ENCODE measurements around the gene BBX.
A peak's percentile ranks its signal among the peaks of the same experiment; 100 is the strongest.

The BBX gene

DNA sequence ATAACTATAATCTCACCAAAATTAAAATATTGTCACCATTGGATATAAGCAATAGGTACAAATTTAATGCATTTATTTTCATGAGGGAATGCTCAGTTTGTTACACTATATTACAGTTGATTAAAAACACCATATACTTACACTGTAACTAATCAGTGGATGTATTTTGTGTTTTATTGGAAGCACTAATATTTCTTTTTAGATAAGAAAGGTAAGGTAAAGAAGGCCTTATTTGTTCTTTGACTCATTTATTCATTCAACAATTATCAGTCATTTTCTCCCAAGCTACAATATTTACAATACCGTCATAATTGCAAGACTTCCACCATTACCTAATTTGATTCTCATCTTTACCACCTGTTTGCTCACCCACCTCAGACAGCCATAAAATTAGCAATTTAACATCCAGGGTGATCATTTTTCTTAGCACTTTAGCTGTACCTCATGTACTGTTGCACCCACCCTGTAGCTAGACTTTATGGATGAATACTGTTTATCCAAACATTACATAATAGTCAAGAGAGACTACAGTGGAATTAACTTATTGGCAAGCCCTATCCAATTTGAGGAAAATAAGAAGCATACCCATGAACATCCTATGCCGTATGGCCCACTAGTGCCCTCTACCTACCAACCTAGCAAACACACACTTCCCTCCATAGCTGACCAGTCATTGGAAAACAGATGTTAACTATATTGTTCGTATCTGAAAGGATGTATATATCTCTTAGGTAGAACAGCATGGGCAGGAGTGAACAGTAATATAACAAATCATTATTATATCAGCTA is 229.6 kb downstream of the BBX start:
- peak; percentile 49 for DNase-seq (ENCODE audit: low read depth)

DNA sequence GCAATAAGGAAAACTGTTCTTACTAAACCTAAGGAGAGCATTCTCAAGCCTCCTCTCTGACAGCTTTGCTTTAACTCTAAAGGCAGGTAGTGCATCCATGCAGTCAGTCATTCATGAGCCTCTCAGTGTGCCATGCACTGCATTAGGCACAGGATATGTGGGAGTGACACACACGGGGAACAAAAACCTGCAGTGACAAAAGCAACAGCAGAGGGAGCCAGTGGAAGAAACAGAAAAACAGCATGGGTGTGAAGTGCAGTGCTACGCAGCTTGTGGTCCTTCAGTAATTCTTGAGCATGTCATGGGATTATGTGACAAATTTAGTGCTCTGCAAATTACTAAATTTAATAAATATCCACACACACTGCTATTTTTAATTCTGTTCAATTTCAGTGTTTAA is 230.7 kb downstream of the BBX start:
- DNase-seq (ENCODE audit: low read depth) = peak; percentile 62

DNA sequence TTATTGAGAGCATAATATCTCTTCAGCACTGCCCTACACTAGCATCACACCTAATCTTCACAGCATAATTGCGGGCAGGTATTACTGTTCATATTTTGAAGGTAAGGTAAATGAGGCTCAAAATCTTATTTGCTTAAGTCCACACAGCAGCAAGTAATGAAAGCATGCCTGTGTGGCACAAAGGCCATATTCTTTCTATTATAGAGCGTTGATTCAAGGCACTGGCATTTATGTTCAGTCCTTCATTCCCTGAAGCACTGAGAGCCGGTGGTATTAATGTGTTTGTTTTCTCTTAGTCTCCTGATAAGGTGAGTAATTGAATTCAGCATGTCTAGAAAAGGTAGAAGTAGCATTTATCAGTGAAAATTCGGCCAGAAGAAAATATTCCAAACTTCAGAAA is 231.2 kb downstream of the BBX start:
- no peak for DNase-seq (ENCODE audit: low read depth)

DNA sequence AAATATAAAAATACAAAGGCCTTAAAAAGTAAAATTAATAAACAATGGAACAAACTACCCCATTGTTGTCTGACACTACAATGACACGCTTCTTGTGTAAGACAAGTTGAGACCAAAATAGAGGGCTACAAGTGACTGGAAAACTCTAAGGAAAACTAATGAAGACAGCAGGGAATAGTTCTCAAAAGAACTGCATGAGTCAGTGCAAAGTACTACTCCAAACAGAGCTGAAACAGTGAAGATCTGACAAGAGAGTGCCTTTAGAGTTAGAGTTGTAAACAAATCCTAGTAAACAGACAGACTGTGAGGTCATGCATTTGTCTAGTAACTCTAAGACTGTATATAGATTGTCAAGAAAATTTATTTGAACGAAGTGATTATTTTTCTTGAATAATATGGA is 233.9 kb downstream of the BBX start:
- no peak for DNase-seq (ENCODE audit: low read depth)

- no peak for DNase-seq (ENCODE audit: low read depth)
These were observed 234.4 kb downstream of the BBX start for GRCh38 chr3:107757140-107757539.

- no peak for DNase-seq (ENCODE audit: low read depth)
These were observed 237.4 kb downstream of the BBX start for GRCh38 chr3:107760144-107760543.

GRCh38 chr3:107761391-107761790 is 238.6 kb downstream of the BBX start:
- no peak for DNase-seq (ENCODE audit: low read depth)

DNA sequence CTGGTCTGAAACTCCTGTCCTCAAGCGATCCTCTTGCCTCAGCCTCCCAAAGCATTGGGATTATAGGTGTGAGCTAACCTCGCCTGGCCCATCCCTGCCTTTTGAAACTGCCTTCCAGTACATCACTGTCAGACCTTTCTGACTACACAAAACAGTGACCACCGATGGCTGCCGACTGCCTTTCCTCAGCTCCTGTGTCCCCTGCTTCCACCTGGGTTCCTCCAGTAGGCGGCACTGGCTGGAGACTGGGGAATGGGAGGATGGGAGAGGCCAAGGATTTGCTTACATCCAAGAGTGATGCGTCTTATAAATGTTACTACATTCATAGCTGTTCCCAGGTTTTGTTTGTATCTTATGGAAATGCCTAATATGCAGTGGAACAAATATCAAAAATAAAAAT is 242.8 kb downstream of the BBX start:
- no peak for DNase-seq (ENCODE audit: low read depth)

- DNase-seq (ENCODE audit: low read depth) = no peak
These were observed 245.3 kb downstream of the BBX start for GRCh38 chr3:107767897-107768605.

DNA sequence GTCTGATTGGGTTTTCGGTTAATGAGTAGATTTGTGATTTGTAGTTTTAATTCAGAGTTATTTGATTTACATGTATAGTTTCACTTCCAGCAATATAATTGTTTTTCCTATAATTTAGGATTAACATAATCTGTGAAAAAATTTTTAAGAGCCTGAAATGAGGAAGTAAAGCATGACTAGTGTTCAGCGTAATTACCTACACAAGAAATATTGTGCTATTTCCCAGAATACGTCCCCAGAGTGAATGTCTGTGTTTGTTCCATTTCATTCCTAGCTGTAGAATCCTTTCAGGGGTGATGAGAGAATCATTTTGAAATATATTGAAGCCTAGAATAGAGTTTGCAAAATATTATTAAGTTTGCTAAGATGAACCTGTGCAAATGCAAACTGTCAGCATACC is 247.1 kb downstream of the BBX start:
- DNase-seq (ENCODE audit: low read depth) = no peak

DNA sequence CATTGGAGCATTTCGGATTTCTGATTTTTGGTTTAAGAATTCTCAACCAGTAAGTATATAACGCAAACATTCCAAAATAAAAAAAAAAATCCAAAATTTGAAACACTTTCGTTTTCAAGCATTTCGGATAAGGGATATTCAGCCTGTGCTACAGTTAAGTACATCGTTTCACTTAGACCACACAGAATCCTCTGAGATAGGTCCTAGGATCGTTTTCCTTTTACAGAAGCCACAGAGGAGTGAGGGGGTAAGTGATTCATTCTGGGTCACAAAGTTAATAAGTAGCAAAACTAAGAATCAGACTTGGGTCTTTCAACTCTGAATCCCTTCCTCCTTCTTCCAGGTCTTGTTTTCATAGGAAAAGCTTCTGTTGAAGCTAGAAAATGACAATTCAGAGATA is 249.3 kb downstream of the BBX start:
- DNase-seq (ENCODE audit: low read depth) = no peak

GRCh38 chr3:107775974-107776373 is 253.2 kb downstream of the BBX start:
- DNase-seq (ENCODE audit: low read depth) = no peak

DNA sequence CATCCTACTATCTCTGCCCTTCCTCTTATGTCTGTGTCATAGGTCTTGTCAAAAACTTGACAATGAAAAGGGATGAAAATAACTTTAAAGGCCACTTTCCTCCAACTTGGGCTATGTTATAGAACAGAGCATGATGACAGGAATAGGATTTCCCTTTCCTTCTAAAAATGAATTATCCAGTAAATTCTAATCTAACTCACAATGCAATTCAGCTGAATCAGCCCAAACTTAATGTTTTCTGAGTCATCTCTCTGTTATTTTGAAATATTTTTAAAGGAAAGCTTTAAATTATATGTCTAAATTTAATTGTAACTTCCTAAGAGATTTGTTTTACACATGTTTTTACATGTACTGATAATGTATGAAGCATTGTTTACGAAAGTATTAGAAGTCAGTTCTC is 258.5 kb downstream of the BBX start:
- peak; percentile 6 for DNase-seq (ENCODE audit: low read depth)

GRCh38 chr3:107782054-107782453 is 259.3 kb downstream of the BBX start:
- DNase-seq (ENCODE audit: low read depth) = no peak

DNA sequence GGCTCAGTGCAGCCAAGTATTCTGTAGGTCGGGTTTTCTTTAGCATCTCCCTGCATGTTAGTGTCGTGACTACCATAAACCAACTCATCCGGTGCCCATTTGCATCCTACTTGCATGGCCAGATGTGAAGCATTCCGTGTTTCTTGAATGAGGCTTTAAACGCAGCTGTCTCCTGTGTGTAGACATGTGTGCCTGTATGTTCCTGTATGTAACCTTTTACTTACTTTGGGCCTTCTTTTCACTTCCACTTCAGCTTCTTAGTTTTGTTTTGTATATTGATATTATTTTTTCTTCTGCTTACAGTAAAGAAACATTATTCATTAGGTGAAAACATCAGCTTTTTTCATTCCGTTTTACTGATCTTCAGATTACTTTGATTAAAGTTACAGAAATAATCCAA is 267.9 kb downstream of the BBX start:
- DNase-seq (ENCODE audit: low read depth) = no peak

DNA sequence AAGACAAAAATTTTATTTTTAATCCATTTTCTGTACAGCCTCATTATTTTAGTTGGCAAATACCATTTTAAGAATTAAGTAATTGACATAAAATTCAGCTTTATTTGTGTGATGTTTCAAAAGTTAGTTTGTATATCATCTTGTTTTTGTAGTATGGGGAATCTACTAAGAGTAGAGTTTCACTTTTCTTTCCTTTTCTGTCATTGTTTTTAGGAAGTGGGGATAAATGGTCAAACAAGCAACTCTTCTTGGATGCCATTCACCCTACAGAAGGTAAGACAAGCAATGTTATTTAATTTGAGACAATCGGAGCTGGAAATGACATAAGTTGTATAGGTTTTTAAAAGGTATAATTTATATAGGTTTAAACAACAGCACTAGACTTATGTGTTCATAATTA is 268.3 kb downstream of the BBX start:
- no peak for DNase-seq (ENCODE audit: low read depth)

DNA sequence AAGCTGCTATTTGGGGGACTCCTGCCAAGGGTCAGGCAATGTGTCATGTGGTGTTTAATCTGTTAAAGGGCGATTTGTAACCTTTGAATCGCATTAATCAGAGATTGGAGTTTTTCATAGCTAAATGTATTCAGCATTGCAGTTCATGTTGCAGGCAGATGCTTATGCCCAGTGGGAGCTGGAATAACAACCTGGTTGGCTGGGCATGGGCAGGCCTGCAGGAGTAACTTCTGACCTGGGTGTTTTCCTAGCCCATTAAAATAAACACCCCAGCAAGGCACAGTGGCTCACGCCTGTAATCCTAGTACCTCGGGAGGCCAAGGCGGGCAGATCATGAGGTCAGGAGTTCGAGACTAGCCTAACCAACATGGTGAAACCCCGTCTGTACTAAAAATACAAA is 268.7 kb downstream of the BBX start:
- DNase-seq (ENCODE audit: low read depth) = no peak

DNA sequence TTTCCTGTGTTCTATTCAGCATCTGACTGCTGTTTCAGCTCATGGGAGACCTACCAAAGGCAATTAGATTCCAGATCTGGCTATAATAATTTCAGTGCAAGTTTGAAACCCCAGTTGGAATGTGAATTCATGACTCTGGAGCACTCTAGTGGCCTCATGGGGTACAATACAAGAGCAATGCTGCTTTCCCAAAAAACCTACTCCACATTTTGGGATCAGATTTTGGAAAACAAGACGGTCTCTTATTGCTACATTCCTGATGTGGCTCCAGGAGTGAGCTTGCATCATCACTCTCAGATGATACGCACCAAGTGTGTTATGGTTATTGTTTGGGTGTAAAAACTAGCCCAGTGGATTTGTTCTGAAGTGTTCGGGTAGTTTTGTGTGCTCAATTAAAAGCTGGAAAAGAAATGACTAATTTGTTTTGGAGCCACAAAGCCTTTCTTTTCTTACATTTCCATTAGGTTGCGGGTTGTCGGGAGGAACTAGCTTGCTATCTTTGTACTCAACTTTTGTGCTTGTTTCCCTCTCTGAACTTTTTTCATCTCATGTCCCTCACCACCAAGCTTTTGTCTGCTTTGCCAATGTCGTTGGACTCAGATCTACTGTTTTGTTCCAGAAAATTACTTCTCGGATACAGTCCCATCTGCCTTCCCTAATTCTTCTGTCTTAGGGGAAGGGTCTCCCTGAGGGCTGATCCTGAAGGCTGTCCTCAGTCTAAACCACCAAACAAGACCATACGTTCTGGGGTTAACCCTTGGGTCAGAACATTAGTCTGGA is 272.1 kb downstream of the BBX start:
- peak; percentile 31 for DNase-seq (ENCODE audit: low read depth)

DNA sequence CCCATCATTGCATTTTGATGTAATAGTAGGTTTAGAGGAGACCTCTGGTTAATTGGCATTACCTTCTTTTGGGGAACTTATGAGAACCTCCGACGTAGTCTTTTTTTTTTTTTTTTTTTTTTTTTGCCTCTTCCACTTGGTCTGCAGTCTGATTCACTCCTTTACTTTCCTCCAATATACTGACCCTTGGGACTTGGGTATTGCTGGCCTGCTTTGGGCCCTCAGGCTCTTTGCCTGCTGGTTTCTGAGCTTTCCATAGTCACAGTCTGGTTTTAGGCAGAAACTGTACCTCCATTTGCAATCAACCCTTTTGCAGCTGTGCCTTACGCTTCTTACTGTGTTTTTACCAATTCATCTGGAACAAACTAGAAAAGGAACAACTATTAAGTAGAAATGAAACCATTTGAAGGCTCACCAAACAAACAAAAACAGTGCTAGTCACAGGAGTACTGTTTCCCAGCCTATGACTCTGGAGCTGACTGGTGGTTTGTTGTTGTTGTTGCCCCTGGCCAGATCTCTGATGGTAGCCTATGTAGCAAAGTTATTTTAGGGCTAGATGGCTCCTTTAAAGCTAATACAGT is 272.8 kb downstream of the BBX start:
- no peak for DNase-seq (ENCODE audit: low read depth)

GRCh38 chr3:107796791-107797190 is 274.0 kb downstream of the BBX start:
- DNase-seq (ENCODE audit: low read depth) = peak; percentile 13

DNA sequence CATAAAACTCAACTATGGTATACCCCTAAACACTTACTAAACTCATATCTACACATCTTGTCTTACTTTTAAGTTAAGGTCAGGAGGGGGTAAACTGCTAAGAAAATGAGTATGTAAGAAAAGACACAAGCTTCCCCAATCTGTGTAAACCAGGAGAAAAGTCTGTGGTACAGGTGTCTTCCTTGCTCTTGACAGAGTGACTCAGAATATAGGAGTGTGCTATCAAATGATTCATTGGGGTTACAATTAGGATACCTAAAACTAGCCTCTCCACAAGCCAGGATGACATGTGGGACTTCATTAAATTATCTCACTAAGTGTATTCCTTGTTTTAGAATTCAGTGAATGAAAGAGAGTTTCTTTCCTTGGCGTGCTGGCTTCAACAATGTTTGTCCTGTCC is 274.8 kb downstream of the BBX start:
- DNase-seq (ENCODE audit: low read depth) = no peak

GRCh38 chr3:107798381-107798780 is 275.6 kb downstream of the BBX start:
- DNase-seq (ENCODE audit: low read depth) = no peak

DNA sequence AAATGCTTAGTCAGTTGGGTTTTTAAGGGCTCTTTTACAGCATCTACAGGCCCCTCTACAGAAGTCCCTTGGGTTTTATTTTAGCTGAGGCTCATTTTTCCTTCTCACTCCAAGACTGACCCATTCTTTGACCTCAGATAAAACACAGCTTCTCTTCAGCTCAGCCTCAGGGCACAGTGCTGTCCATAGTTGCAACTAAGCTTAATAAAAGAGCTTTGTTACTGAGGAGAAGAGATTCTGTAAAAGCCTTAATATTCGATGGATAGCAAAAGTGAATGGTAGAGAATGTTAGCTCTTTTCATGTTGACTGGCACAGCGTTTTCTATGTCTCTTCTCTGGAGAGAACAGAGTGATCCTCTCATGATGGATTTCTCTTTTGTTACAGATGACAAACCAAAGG is 277.9 kb downstream of the BBX start:
- no peak for DNase-seq (ENCODE audit: low read depth)
